GM18507 (cell line): ENCODE measurements around the gene PSMB5.

ENCODE experiments used
- DNase-seq: peaks from one replicate; pipeline ENCODE4 v3.0.0; 2011; ENCODE audit warnings: low read depth; ENCODE audit not compliant: insufficient read length; ENCODE audit errors: extremely low spot score
- FAIRE-seq: peaks from 2 replicates; lab custom pipeline; 2011; peaks lifted over from hg19 to GRCh38; lab: Jason Lieb, UNC

PSMB5 gene

DNA sequence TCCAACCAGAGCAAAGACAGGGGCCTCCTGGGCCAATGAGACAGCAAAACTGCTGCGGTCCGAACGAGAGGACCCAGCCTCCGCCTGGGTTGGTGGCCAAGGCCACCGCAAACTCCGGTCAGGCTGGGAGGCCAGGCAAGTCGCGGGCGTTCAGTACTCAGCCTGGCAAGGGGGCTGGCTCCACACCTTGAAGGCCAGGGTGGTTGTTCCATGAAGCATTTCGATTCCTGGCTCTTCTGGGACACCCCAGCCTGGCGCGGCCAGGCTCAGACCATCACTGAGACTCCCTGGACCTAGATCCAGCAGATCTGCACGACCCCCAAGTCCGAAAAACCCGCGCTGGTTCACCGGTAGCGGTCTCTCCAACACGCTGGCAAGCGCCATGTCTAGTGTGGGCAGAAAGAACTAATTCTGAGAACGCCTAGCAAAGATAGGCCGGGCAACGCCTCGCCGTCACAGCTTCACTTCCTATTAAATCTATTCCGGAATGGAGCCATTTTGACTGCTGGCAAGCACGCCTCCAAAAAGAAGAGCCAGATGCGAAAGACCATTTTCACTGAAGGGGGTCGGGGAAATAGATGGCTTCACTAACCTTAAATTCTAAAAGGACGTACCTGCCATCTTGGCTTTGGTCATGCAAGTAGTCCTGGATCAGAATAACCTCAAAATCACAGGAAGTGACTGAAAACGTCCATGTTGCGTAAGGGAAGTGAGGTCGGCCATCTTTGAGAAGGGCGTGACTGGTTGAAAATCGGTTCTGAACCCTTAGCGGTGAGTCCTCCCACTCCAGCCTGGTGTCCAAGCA is at the start of gene PSMB5:
Gene PSMB5 (minus strand): TSS at position 403 of the 805 bp plus-strand sequence. CDS start 19 bp downstream, at position 384.
- DNase-seq: peak; percentile 82
- FAIRE-seq: peak; percentile 95

DNA sequence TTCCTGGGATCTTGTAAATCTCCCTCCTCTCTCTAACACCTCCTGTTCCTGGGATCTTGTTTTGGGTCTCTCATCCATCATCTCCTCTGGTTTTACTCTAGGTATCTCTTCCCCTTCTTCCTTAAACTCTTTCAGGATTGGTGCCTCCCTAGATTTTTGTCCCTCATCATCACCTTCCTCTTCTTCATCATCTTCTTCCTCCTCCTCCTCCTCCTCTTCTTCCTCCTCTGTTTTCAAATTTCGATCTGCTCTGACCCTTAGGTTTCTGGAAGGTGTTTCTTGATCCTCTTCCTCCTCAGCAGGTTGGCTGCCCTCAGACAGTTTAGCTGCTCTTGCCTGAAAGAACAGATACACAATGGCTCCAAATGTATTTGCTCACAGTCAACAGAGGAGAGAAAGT is 45.8 kb upstream of the PSMB5 start:
- DNase-seq: no peak
- FAIRE-seq: no peak

DNA sequence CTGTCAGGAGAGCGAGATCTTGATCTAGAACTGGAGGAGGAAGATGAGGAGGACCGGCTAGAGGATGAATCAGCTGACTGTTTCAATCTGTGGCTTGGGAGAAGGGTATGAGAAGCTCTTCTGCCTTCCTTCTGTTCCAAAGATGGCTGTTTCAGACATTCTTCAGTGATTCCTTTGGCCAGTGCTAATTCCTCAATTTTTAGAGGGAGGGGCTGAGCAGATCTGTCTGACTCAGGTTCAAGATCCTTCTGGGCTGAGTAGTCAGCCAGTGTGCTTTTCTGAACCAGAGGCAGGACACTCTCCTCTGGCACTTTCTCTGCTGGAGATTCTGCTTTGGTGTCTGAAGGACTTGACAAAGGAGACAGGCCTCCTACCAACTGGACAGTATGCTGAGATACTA is 45.0 kb upstream of the PSMB5 start:
- no peak for DNase-seq
- FAIRE-seq: no peak

DNA sequence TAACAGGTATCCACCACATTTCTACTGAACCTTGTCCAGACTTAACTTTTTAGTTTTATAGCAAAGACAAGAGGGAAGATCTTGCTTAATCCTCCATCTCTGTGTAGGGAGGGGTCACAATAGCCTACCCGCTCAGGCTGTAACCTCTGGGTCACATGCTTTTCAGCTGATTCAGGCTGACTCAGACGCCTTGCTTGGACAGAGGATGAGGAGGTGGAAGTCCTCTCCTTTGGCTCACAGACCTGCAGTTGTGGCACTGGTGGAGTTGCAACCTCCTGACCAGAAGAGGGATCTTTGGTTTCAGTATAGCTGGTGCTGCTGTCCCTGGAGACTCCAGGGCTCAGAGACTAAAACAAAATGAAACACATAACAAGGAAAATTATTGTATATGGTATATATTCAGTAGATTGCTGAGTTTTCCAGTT is 44.0 kb upstream of the PSMB5 start:
- no peak for DNase-seq
- no peak for FAIRE-seq

DNA sequence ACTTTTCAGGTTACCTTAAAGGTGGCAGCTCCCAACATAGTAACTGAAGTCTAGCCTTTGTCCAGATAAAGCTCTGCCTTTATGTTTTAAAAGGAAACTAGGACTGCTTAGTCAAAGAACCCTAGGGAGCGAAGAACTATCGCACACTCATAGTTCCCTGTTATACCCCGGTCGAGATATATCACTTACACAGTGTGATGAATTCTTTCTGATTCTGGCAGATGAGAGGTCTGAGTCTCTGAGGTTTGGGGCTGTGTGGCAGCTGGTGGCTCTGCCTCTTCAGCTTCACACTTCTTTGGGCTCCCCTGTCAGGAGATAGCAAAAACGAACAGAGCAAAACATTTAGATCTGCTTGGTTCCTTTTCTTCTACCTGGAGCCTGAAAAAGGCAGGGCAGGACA is 43.3 kb upstream of the PSMB5 start:
- FAIRE-seq (no peak), DNase-seq (no peak)

- DNase-seq (no peak), FAIRE-seq (peak; percentile 47)
Observed at GRCh38 chr14:23076785-23077408, 42.2 kb upstream of the PSMB5 start.

DNA sequence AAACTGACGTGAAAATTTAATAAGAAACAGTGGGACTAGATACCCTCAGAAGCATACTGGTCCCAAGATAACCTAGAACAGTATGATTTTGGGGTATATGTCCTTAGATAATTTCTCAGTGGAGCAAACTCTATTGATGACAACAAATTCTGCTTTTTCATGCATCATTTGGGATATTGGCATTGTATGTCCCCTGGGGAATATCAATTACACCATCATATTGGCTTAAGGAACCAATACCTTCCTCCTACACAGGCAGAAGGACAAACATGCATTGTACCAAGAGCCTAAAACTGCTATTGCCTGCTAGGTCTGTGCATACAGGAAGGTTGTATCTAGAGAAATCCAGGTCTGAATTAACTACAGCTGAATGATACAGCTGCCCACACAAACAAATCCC is 40.2 kb upstream of the PSMB5 start:
- no peak for FAIRE-seq
- DNase-seq: no peak

GRCh38 chr14:23071921-23072539 is 37.3 kb upstream of the PSMB5 start:
- no peak for FAIRE-seq
- no peak for DNase-seq

DNA sequence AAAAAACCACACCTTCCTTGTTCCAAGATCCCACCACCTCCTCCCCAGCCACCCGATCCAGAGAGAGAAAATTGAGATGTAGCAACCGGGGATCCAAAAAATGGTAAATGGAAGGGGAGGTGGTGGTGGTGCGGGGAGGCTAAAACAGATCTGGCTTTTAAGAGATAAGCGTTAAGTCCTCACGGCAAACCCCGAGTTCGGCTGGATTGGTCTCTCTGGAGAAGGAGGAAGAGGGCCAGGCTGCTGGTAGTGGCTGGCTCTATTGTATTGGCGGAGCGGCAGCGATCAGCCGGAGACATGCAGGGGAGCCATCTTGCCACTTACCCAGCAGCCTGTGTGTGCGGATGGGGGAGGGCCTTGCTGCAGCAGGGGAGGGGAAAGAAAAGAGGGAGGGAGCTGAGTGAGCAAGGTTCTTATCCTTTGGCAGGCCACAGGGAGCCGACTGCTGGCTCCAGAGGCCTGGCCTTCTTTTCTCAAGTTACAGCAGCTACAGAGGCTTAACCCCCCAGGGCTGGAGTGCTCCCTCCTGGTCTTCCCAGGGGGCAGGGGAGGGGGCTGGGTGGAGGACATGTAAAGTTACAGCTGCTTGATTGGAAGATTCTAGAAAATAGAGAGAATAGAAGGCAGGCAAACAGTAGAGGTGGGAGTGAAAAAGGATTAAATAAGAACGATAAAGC is 36.7 kb upstream of the PSMB5 start:
- peak; percentile 78 for DNase-seq
- peak; percentile 91 for FAIRE-seq

GRCh38 chr14:23070262-23071129 is 35.8 kb upstream of the PSMB5 start:
- FAIRE-seq: no peak
- DNase-seq: no peak

DNA sequence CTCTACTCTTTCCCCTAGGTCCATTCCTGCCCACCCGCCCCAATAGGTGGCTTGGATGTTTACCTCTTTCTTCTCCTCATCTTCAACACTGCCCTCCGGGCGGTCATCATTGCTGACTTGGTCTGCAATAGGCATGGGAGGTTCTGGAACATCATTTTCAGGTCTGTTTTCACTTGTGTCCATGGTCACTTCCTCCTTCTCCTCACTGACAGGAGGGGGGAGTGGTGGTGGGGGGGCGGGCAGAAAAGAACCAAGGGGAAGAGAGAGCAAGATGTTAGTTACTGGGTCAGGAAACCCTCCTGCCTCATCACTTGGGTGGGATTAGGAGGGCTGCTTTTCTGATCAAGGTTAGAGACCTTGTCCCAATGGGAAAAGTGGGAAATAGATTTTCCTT is 34.7 kb upstream of the PSMB5 start:
- no peak for DNase-seq
- no peak for FAIRE-seq

DNA sequence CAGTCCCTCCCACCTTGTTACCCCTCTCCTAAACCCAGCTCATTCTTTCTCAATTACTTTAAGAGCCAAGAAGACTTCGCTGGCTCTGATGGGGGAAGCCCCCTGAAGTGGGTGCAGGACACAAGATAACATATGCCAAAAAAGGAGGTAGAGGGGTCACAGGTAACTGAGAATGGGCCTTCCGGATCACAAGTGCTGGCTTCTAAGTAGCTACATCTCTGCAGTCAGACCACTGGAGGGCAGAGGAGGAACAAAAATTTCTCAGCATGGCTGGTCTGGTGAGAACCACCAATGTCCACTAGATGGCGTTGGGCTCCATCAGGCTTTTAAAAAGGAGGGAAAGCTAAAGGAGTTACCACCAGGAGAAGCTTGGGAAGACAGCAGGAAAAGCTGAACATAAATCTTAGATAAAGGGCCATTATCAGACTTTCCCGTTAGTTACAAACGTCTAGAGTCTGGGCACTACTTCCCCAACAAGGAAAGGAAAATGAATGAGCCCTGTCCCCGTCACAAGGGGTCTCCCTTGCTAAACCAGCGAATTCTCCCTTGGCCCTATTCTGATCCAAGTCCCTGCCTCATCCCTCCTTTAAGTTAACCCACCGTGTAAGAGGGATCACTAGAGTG is 34.2 kb upstream of the PSMB5 start:
- DNase-seq (peak; percentile 76), FAIRE-seq (peak; percentile 86)

GRCh38 chr14:23067847-23068788 is 33.4 kb upstream of the PSMB5 start:
- no peak for FAIRE-seq

GRCh38 chr14:23066855-23067744 is 32.4 kb upstream of the PSMB5 start:
- no peak for FAIRE-seq
- no peak for DNase-seq

More at GRCh38 chr14:23067847-23068788, 33.4 kb upstream of the PSMB5 start:
- no peak for DNase-seq

GRCh38 chr14:23066368-23066767 is 31.7 kb upstream of the PSMB5 start:
- FAIRE-seq: no peak

DNA sequence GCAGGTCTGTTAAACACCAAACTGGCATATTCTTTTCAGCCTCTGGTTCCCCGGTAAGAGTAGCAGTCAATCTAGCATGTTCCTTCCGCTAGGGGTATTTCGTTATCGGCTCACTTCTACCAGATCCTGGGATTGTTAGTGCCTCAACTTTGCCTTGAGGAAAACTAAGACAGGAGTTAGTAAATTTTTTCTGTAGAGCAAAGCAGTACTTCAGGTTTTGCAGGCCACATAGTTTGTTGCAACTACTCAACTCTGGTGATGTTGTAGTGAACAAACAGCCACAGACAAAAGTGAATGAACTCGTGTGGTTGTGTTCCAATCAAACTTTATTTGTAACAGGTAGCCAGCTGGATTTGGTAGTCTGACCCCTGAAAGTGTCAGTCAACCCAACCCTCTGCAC is 28.9 kb upstream of the PSMB5 start:
- DNase-seq (no peak), FAIRE-seq (no peak)

More at GRCh38 chr14:23066368-23066767, 31.7 kb upstream of the PSMB5 start:
- no peak for DNase-seq

- no peak for DNase-seq
Observed at GRCh38 chr14:23062002-23062401, 27.3 kb upstream of the PSMB5 start.

More at GRCh38 chr14:23062002-23062401, 27.3 kb upstream of the PSMB5 start:
- no peak for FAIRE-seq
